ENCODE results near the gene DLL4. TPM values are rescaled to one million over a fixed set of nuclear protein-coding genes. Genes with fewer than 3 reads are reported as not detected.

The DLL4 gene
- total and polyA plus RNA-seq, 2 experiments from 2014 or later = 2.3 TPM; not detected in 1

DNA sequence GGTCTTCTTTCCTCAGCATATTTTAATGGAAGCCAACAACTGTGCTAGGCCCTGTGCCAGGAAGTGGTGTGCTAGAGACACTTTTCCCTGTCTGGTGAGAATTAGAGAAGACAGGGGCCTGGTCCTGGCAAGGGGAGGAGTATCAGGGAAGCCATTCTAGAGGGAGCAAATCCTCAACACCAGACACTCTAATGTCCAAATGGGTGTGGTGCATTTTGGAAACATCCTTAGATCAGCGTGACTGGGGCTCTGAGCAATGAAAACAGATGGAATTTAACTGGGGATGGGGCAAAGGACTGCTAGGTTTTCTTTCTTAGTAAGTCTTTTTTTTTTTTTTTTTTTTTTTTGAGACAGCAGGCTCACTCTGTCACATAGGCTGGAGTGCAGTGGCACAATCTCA is 42.6 kb upstream of the DLL4 start:
- TF ChIP-seq, protein P1, sequence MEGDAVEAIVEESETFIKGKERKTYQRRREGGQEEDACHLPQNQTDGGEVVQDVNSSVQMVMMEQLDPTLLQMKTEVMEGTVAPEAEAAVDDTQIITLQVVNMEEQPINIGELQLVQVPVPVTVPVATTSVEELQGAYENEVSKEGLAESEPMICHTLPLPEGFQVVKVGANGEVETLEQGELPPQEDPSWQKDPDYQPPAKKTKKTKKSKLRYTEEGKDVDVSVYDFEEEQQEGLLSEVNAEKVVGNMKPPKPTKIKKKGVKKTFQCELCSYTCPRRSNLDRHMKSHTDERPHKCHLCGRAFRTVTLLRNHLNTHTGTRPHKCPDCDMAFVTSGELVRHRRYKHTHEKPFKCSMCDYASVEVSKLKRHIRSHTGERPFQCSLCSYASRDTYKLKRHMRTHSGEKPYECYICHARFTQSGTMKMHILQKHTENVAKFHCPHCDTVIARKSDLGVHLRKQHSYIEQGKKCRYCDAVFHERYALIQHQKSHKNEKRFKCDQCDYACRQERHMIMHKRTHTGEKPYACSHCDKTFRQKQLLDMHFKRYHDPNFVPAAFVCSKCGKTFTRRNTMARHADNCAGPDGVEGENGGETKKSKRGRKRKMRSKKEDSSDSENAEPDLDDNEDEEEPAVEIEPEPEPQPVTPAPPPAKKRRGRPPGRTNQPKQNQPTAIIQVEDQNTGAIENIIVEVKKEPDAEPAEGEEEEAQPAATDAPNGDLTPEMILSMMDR (IDR thresholded peaks at IDR 0.05; ENCODE audit: poor library complexity) = no peak
- no peak for TF ChIP-seq EZH2 (IDR thresholded peaks at IDR 0.05; ENCODE audit: borderline replicate concordance)
- no peak for TF ChIP-seq EZH2phosphoT487 (IDR thresholded peaks at IDR 0.05; ENCODE audit: low read depth, severe bottlenecking, unreplicated experiment)
- H3K27me3 ChIP-seq = no peaks in the 10 kb centered on the region

DNA sequence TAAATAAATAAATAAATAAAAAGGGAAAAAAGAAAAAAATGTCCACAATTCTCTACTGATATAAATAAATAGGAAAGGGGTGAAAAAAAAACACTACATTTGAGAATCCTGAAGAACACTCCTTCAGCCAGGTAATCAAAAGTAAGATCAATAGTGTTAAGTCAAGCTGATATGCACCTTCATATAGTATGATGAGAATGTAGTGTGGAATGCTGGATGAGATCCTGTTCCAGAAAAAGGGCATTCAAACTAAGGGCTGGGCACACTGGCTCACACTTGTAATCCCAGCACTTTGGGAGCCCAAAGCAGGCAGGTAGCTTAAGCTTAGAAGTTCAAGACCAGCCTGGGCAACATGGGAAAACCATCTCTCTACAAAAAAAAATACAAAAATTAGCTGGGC is 40.0 kb upstream of the DLL4 start:
- Histone ChIP-seq H3K4me2 (no peak overlapping the region), H3K9me2 (replicated peaks; ENCODE audit: insufficient read depth) (no peaks in the 10 kb centered on the region), H3K4me1 (ENCODE audit: insufficient read depth) (peaks cover 9% of the 10 kb centered on the region), H3K27me3 (no peaks in the 10 kb centered on the region), H3K36me3 (replicated peaks; ENCODE audit: insufficient read depth, low read depth) (no peaks in the 10 kb centered on the region), H3K79me2 (no peaks in the 10 kb centered on the region), H3K27ac (no peak overlapping the region), H3K4me3 (no peak overlapping the region), H2AFZ (no peak overlapping the region), H4K20me1 (ENCODE audit: insufficient read depth, poor library complexity, severe bottlenecking) (no peaks in the 10 kb centered on the region), H3K9me3 (ENCODE audit: low read depth) (no peaks in the 10 kb centered on the region)
- DNase-seq (ENCODE audit: low spot score) = no peak
- no peak for TF ChIP-seq EZH2 (IDR thresholded peaks at IDR 0.05; ENCODE audit: borderline replicate concordance)
- TF ChIP-seq, protein P1 (IDR thresholded peaks at IDR 0.05; ENCODE audit: poor library complexity) = no peak
- no peak for TF ChIP-seq EZH2phosphoT487 (IDR thresholded peaks at IDR 0.05; ENCODE audit: low read depth, severe bottlenecking, unreplicated experiment)

More for the DNA sequence above, 42.6 kb upstream of the DLL4 start:
- Histone ChIP-seq H2AFZ (no peak overlapping the region), H3K36me3 (replicated peaks; ENCODE audit: insufficient read depth, low read depth) (no peaks in the 10 kb centered on the region), H3K79me2 (no peaks in the 10 kb centered on the region), H3K4me2 (no peak overlapping the region), H3K27ac (no peak overlapping the region), H3K4me3 (no peak overlapping the region), H3K9me2 (replicated peaks; ENCODE audit: insufficient read depth) (no peaks in the 10 kb centered on the region), H3K9me3 (ENCODE audit: low read depth) (no peaks in the 10 kb centered on the region), H4K20me1 (ENCODE audit: insufficient read depth, poor library complexity, severe bottlenecking) (no peaks in the 10 kb centered on the region), H3K4me1 (ENCODE audit: insufficient read depth) (no peaks in the 10 kb centered on the region)
- WGBS (ENCODE audit: low lambda C conversion rate, missing lambda C conversion rate) = 78% methylated on average over 1 of the region's 1 CpG
- no peak for DNase-seq (ENCODE audit: low spot score)

DNA sequence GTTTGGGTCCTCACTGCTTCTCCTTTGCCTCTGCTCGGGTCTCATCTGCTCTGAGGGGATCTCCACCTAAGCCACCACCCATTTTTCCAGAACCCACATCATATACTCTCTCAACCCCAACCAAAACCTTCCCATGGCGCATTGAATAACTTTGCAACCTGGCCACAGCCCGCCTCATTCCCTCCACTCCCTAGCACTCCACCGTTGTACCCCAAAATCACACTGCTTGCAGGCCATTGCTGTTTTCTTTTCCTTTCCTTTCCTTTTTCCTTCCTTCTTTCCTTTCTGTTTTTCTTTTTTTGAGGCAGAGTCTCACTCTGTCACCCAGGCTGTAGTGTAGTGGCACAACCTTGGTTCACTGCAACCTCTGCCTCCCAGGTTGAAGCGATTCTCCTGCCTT is 38.0 kb upstream of the DLL4 start:
- H4K20me1 ChIP-seq (ENCODE audit: insufficient read depth, poor library complexity, severe bottlenecking) = no peaks in the 10 kb centered on the region
- H2AFZ ChIP-seq = no peak overlapping the region
- no peak overlapping the region for H3K4me2 ChIP-seq
- WGBS (ENCODE audit: low lambda C conversion rate, missing lambda C conversion rate) = 92% methylated on average over 5 of the region's 5 CpGs
- H3K9me2 ChIP-seq (replicated peaks; ENCODE audit: insufficient read depth) = no peaks in the 10 kb centered on the region
- no peak overlapping the region for H3K4me3 ChIP-seq
- H3K36me3 ChIP-seq (replicated peaks; ENCODE audit: insufficient read depth, low read depth) = no peaks in the 10 kb centered on the region
- no peaks in the 10 kb centered on the region for H3K9me3 ChIP-seq (ENCODE audit: low read depth)
- TF ChIP-seq EZH2 (IDR thresholded peaks at IDR 0.05; ENCODE audit: borderline replicate concordance) = no peak
- TF ChIP-seq, protein P1 (IDR thresholded peaks at IDR 0.05; ENCODE audit: poor library complexity) = no peak
- TF ChIP-seq EZH2phosphoT487 (IDR thresholded peaks at IDR 0.05; ENCODE audit: low read depth, severe bottlenecking, unreplicated experiment) = no peak
- DNase-seq (ENCODE audit: low spot score) = no peak
- peak overlapping the region; percentile 37 for H3K27ac ChIP-seq
- H3K27me3 ChIP-seq = no peaks in the 10 kb centered on the region
- H3K79me2 ChIP-seq = peaks cover 15% of the 10 kb centered on the region
- H3K4me1 ChIP-seq (ENCODE audit: insufficient read depth) = peaks cover 9% of the 10 kb centered on the region
